ENCODE measurements around the gene ANO10. TPM values are rescaled to one million over a fixed set of nuclear protein-coding genes. Genes with fewer than 3 reads are reported as not detected.
A peak's percentile ranks its signal among the peaks of the same experiment; 100 is the strongest.

Gene ANO10
- total RNA-seq, 3 donors from 2014 or later = 3.1 to 4.8 (median 4.7) TPM

DNA sequence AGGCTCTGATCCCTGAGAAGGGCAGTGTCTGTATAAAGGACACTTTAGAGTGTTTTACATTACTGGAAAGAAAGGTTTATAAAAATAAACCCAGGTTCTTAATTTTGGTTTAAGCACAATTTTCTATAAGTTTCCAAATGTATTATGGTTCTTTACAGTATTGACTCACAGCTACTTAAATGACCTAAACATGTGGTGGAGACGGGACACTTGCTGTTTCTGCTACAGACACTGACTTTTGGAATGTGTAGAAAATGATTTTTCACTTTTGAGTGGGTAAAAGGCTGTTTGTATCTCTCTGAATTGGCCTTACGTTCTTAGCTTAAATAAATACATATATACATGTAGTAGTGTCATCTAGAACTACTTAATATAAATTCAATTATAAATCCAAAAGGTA is 280.0 kb downstream of the ANO10 start:
- Mint-ChIP-seq H3K9me3 (peaks cover 7% of the 10 kb centered on the region), H3K4me1 (ENCODE audit: low read depth) (peaks cover 52% of the 10 kb centered on the region), H3K36me3 (ENCODE audit: insufficient read depth) (peaks cover 60% of the 10 kb centered on the region), H3K27me3 (ENCODE audit: low read depth) (no peaks in the 10 kb centered on the region), H3K4me3 (no peak overlapping the region)
- ATAC-seq (peak; percentile 27 to 36), DNase-seq (no peak)

- Mint-ChIP-seq H3K4me1 (ENCODE audit: low read depth) (peaks cover 39% of the 10 kb centered on the region), H3K27me3 (ENCODE audit: low read depth) (no peaks in the 10 kb centered on the region)
- no peak for ATAC-seq
Measured at GRCh38 chr3:43340403-43340802, 281.4 kb downstream of the ANO10 start.

DNA sequence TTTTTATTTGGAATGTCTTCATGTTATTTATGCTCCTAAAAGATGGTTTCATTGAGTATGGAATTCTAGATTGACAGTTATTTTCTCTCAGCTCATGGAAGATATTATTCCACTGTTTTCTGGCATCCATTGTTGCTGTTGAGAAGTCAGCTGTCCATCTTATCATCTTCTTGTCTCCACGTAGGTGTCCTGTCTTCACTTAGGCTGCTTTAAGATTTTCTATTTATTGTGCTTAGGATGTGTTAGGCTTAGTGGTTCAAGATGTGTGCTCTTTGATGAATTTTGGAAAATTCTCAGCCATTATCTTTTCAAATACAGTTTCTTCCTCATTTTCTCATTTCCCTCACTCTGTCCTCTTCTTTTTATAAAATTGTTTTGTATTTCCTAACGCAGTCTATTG is 283.5 kb downstream of the ANO10 start:
- DNase-seq = no peak
- H3K36me3 Mint-ChIP-seq (ENCODE audit: insufficient read depth) = peaks cover 58% of the 10 kb centered on the region
- H3K4me1 Mint-ChIP-seq (ENCODE audit: low read depth) = peaks cover 21% of the 10 kb centered on the region
- H3K4me3 Mint-ChIP-seq = no peak overlapping the region
- ATAC-seq = no peak
- no peaks in the 10 kb centered on the region for H3K27me3 Mint-ChIP-seq (ENCODE audit: low read depth)
- peaks cover 17% of the 10 kb centered on the region for H3K9me3 Mint-ChIP-seq

More at GRCh38 chr3:43340403-43340802, 281.4 kb downstream of the ANO10 start:
- Mint-ChIP-seq H3K9me3 (peaks cover 13% of the 10 kb centered on the region), H3K36me3 (ENCODE audit: insufficient read depth) (peaks cover 68% of the 10 kb centered on the region), H3K4me3 (no peak overlapping the region)
- no peak for DNase-seq

- no peak for ATAC-seq
- H3K36me3 Mint-ChIP-seq (ENCODE audit: insufficient read depth) = peaks cover 59% of the 10 kb centered on the region
- H3K4me3 Mint-ChIP-seq = no peak overlapping the region
Measured at GRCh38 chr3:43335799-43336198, 286.0 kb downstream of the ANO10 start.

GRCh38 chr3:43334976-43335375 is 286.8 kb downstream of the ANO10 start:
- peaks cover 17% of the 10 kb centered on the region for H3K9me3 Mint-ChIP-seq
- no peak for ATAC-seq
- H3K4me3 Mint-ChIP-seq = no peak overlapping the region
- no peak for DNase-seq
- peaks cover 21% of the 10 kb centered on the region for H3K4me1 Mint-ChIP-seq (ENCODE audit: low read depth)
- peaks cover 51% of the 10 kb centered on the region for H3K36me3 Mint-ChIP-seq (ENCODE audit: insufficient read depth)
- no peaks in the 10 kb centered on the region for H3K27me3 Mint-ChIP-seq (ENCODE audit: low read depth)

More at GRCh38 chr3:43335799-43336198, 286.0 kb downstream of the ANO10 start:
- DNase-seq = no peak
- Mint-ChIP-seq H3K9me3 (peaks cover 17% of the 10 kb centered on the region), H3K27me3 (ENCODE audit: low read depth) (no peaks in the 10 kb centered on the region), H3K4me1 (ENCODE audit: low read depth) (peaks cover 16% of the 10 kb centered on the region)

DNA sequence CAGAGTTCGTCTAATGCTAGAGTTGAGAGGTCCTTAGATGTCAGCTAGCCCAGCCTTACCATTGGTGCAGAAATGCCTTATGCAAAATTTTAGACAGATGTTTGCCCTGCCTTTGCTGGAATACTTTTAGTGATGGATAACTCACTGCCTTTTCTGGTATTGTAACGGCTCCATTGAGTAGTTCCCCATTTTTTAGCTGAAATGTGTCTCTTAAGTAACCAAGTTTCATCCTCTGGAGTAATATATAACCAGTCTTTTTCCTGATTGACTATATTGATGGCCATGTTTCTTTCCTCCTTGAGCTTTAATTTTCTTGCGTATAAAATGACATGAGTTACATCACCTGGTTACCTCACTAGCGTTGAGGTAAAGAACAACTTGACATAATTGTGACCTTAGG is 290.4 kb downstream of the ANO10 start:
- ATAC-seq (no peak), DNase-seq (no peak)
- peaks cover 51% of the 10 kb centered on the region for H3K4me1 Mint-ChIP-seq (ENCODE audit: low read depth)
- H3K27me3 Mint-ChIP-seq (ENCODE audit: low read depth) = no peaks in the 10 kb centered on the region
- H3K9me3 Mint-ChIP-seq = peaks cover 10% of the 10 kb centered on the region
- peaks cover 31% of the 10 kb centered on the region for H3K36me3 Mint-ChIP-seq (ENCODE audit: insufficient read depth)
- no peak overlapping the region for H3K4me3 Mint-ChIP-seq

DNA sequence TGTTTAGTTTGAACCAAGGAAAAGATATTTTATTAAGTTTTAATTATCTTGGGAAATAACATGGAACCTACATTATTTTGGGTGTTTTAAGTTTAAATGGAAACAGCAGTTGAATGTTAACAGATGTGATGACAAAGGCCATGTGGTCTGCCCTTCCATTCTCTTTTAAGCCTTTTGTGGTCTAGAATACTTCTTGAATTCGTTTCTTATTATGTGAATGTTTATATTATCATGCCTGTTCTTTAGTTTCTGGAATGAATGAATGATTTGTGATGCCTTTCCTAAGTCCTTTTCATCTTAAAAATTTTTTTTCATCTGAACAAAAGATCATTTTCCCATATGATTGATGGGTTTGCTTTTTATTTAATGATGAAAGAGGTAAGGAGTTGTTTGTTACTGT is 290.8 kb downstream of the ANO10 start:
- peaks cover 55% of the 10 kb centered on the region for H3K4me1 Mint-ChIP-seq (ENCODE audit: low read depth)
- peaks cover 28% of the 10 kb centered on the region for H3K36me3 Mint-ChIP-seq (ENCODE audit: insufficient read depth)
- ATAC-seq = no peak
- no peak for DNase-seq
- no peak overlapping the region for H3K4me3 Mint-ChIP-seq
- peaks cover 10% of the 10 kb centered on the region for H3K9me3 Mint-ChIP-seq
- no peaks in the 10 kb centered on the region for H3K27me3 Mint-ChIP-seq (ENCODE audit: low read depth)

- no peak for DNase-seq
- H3K9me3 Mint-ChIP-seq = no peaks in the 10 kb centered on the region
- H3K4me1 Mint-ChIP-seq (ENCODE audit: low read depth) = peaks cover 75% of the 10 kb centered on the region
- H3K27me3 Mint-ChIP-seq (ENCODE audit: low read depth) = no peaks in the 10 kb centered on the region
- H3K36me3 Mint-ChIP-seq (ENCODE audit: insufficient read depth) = peaks cover 19% of the 10 kb centered on the region
- no peak overlapping the region for H3K4me3 Mint-ChIP-seq
- no peak for ATAC-seq
Measured at GRCh38 chr3:43328653-43329052, 293.2 kb downstream of the ANO10 start.

GRCh38 chr3:43327582-43327979 is 294.2 kb downstream of the ANO10 start:
- Mint-ChIP-seq H3K27me3 (ENCODE audit: low read depth) (no peaks in the 10 kb centered on the region), H3K9me3 (no peaks in the 10 kb centered on the region), H3K4me3 (no peak overlapping the region), H3K36me3 (ENCODE audit: insufficient read depth) (peaks cover 15% of the 10 kb centered on the region), H3K4me1 (ENCODE audit: low read depth) (peaks cover 75% of the 10 kb centered on the region)
- ATAC-seq (no peak), DNase-seq (no peak)

- H3K4me3 Mint-ChIP-seq = no peak overlapping the region
- H3K4me1 Mint-ChIP-seq (ENCODE audit: low read depth) = peaks cover 73% of the 10 kb centered on the region
- peaks cover 14% of the 10 kb centered on the region for H3K36me3 Mint-ChIP-seq (ENCODE audit: insufficient read depth)
Measured at GRCh38 chr3:43326891-43327581, 294.8 kb downstream of the ANO10 start.

GRCh38 chr3:43323541-43323940 is 298.3 kb downstream of the ANO10 start:
- Mint-ChIP-seq H3K27me3 (ENCODE audit: low read depth) (no peaks in the 10 kb centered on the region), H3K36me3 (ENCODE audit: insufficient read depth) (peaks cover 18% of the 10 kb centered on the region), H3K9me3 (no peaks in the 10 kb centered on the region), H3K4me1 (ENCODE audit: low read depth) (peaks cover 73% of the 10 kb centered on the region), H3K4me3 (no peak overlapping the region)
- DNase-seq (no peak), ATAC-seq (no peak)

More at GRCh38 chr3:43326891-43327581, 294.8 kb downstream of the ANO10 start:
- peak in 1 of 2 donors; percentile 50 for ATAC-seq
- Mint-ChIP-seq H3K9me3 (no peaks in the 10 kb centered on the region), H3K27me3 (ENCODE audit: low read depth) (no peaks in the 10 kb centered on the region)
- no peak for DNase-seq

DNA sequence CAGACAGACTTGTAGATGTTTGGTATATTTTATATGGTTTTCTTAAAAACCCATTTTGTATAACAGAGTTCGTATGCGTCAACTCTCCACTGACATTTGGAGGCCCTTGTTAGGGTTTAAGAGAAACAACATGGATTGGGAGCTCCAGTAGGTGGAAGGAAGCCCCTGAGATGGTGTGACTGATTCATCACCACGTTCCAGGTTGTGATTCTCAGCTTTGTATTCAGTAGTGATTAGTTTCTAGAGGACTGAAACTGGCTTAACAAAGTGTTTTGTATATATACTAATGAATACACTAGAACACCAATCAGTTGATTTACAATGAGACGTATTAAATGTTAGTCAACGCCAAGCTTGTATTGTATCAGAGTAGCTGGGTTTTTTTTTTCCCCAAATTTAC is 301.5 kb downstream of the ANO10 start:
- no peak overlapping the region for H3K4me3 Mint-ChIP-seq
- H3K36me3 Mint-ChIP-seq (ENCODE audit: insufficient read depth) = peaks cover 19% of the 10 kb centered on the region
- ATAC-seq (peak; percentile 59 to 65), DNase-seq (no peak)
- H3K27me3 Mint-ChIP-seq (ENCODE audit: low read depth) = no peaks in the 10 kb centered on the region
- H3K9me3 Mint-ChIP-seq = no peaks in the 10 kb centered on the region
- peaks cover 73% of the 10 kb centered on the region for H3K4me1 Mint-ChIP-seq (ENCODE audit: low read depth)

DNA sequence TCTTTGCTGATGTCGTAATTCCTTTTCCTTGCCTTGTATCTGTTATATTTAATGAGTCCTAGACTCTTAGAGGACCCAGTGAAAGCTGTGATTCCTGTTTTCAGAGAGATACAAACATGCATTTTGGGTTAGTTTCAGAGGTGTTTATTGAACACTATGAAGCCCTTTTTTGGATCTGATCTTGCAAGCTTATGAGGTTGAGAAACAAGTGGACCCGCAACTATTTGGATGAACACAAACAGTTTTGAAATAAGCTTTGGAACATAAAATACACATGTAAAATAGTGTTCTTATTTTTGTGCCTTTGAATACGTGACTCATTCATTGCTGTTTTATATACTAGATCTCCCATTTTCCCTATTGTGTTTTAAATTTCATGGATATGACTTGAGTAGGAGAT is 302.0 kb downstream of the ANO10 start:
- Mint-ChIP-seq H3K9me3 (no peaks in the 10 kb centered on the region), H3K4me3 (no peak overlapping the region), H3K27me3 (ENCODE audit: low read depth) (no peaks in the 10 kb centered on the region), H3K4me1 (ENCODE audit: low read depth) (peaks cover 73% of the 10 kb centered on the region), H3K36me3 (ENCODE audit: insufficient read depth) (peaks cover 19% of the 10 kb centered on the region)
- DNase-seq (no peak), ATAC-seq (no peak)

GRCh38 chr3:43319376-43319775 is 302.4 kb downstream of the ANO10 start:
- H3K9me3 Mint-ChIP-seq = no peaks in the 10 kb centered on the region
- ATAC-seq (no peak), DNase-seq (no peak)
- peaks cover 19% of the 10 kb centered on the region for H3K36me3 Mint-ChIP-seq (ENCODE audit: insufficient read depth)
- peaks cover 71% of the 10 kb centered on the region for H3K4me1 Mint-ChIP-seq (ENCODE audit: low read depth)
- no peak overlapping the region for H3K4me3 Mint-ChIP-seq
- no peaks in the 10 kb centered on the region for H3K27me3 Mint-ChIP-seq (ENCODE audit: low read depth)

- peaks cover 67% of the 10 kb centered on the region for H3K4me1 Mint-ChIP-seq (ENCODE audit: low read depth)
- no peak for DNase-seq
- H3K27me3 Mint-ChIP-seq (ENCODE audit: low read depth) = no peaks in the 10 kb centered on the region
- peak overlapping the region; percentile 1 for H3K4me3 Mint-ChIP-seq
- no peaks in the 10 kb centered on the region for H3K9me3 Mint-ChIP-seq
- peaks cover 24% of the 10 kb centered on the region for H3K36me3 Mint-ChIP-seq (ENCODE audit: insufficient read depth)
- no peak for ATAC-seq
Measured at GRCh38 chr3:43317461-43318316, 304.1 kb downstream of the ANO10 start.

Measured in activated T-cell treated with anti-CD3 and anti-CD28 coated beads, Interleukin-2, amount 50 U/mL, for 4 hours (primary cell).